ENCODE results near the gene COL5A1.
"Not testable (repeated sequence)": the region's sequence is repeated elsewhere in the genome, so short reads cannot be mapped to it uniquely, and the experiment has no call there.

COL5A1 gene

GRCh38 chr9:134668977-134669376, 27.4 kb downstream of the COL5A1 start:
- not testable (repeated sequence) for H3K4me3 ChIP-seq (ENCODE audit: low read depth, low read length)

DNA sequence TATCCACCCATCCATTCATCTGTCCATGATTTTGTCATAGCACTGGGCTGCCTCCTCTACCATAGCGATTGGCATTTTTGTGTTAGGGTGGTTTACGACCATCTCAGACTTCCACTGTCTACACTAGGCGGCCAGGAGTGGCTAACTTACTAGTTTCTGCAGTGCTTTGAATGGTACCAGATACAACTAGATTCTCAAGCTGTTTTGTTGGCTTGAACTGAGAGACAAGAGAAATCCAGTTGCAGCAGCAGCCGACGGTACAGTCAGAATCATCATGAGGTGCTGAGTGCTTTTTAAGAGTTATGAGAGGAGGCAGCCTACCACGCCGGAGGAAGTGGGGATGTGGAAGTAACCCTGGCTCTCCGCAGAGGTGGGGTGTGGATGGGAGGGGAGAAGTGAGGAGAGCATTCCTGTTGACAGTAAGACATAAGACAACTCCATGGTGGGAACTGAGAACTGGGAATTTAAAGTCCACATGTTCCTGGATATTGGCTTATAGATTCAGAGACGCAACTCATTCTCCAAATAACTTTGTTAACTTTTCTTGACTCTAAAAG, 27.9 kb downstream of the COL5A1 start:
- peak; percentile 19 for DNase-seq (ENCODE audit: low read depth)
- no peak overlapping the region for H3K4me3 ChIP-seq (ENCODE audit: low read depth, low read length)

More at GRCh38 chr9:134668977-134669376, 27.4 kb downstream of the COL5A1 start:
- DNase-seq (ENCODE audit: low read depth), result not testable (repeated sequence)

DNA sequence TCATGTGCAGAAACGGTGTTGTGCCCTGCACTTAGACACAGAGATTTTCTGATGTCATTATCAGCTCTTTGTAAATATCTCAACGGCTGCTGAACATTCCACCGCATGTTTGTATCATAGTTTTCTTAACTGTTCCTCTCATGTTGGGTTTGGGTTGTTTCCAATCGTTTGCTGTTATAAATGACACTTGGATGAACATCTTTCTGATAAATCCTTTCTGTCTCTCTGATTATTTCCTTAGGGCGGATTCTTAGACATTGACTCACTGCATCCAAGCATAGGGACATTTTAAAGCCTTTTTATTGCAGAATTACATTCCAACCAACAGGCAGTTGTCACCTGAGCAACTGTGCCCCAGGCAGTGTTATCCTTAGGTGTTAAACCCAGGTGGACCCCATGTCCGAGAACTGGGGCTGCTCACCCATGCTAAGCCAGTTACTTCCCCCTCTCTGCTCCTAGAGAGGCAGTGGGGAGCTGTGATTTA, 28.5 kb downstream of the COL5A1 start:
- peak; percentile 73 for DNase-seq (ENCODE audit: low read depth)

DNA sequence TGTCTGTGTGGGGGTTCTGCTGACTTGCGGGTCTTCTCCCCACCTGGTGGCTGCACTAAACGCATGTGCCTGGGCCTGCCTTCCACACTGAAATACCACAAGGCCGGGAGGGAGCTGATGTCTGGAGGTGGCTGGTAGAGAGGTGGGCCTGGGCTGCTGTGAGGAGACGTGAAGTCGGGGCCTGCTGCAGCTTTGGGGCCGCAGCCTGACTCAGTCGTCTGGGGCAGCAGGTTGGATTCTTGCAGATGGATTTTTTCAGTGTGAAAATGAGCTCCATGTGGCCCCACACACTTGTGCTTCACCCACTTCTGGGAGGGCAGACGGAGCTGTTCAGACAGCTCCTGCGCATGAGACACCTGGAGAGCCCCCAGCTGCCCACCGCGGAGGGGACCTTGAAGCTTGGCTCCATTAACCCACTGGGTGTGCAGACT, 29.3 kb downstream of the COL5A1 start:
- no peak overlapping the region for H3K4me3 ChIP-seq (ENCODE audit: low read depth, low read length)
- no peak for DNase-seq (ENCODE audit: low read depth)

More for the DNA sequence above, 28.5 kb downstream of the COL5A1 start:
- H3K4me3 ChIP-seq (ENCODE audit: low read depth, low read length), result no peak overlapping the region

DNA sequence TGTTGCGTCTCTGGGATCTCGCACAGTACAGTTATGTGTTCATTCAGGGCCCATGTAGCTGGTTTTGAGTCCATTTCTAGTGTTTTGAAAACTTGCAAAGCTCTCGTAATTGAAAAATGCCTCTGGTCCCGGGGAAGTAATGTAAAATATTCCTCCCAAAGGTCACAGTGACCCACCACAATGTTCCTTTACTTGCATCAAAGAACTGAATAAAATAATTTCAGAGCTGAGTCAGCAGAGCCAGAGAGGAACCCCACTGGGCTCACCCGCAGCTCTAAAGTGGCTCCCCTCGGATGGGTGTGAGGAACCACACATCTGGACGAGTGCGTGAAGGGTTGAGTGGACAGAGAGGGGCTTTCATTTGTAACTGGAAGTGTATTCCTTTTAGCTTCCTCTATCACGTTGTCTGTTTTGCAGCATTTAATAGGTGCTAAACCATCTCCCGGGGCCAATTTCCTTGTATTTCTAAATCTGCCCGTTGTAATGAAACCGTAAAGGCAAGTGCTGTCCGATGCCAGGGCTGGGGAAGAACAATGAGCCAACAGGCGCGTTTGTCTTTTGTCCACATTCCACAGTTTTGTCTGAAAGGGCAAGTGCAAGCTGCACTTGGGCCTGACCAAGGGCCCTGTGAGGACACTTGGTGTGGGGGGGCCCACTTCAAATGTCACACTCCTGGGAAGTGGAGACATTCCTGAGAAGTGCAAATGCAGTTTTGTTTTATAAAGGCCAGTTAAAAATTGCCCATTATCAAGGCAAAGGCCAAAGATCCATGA, 29.9 kb downstream of the COL5A1 start:
- DNase-seq (ENCODE audit: low read depth), result no peak
- H3K4me3 ChIP-seq (ENCODE audit: low read depth, low read length), result no peak overlapping the region

DNA sequence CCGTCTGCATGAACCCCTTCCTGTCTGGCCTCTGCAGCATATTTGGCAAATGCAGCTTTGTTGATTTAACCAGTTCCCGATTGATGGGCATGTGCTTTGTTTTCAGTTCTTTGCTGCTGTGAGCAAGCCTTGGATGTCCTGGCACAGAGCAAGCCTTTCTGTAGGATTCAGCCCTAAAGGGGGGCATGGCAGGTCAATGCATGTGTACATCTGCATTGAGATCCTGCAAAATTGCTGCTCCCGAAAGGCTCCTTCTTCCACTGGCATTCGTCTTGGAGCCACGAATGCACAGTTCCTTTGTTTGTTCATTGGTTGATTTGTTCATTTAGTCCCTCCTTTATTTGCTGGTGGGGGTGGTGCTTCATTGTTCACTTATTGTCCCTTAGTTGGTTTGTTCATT, 34.8 kb downstream of the COL5A1 start:
- DNase-seq (ENCODE audit: low read depth), result no peak
- H3K4me3 ChIP-seq (ENCODE audit: low read depth, low read length), result no peak overlapping the region

DNA sequence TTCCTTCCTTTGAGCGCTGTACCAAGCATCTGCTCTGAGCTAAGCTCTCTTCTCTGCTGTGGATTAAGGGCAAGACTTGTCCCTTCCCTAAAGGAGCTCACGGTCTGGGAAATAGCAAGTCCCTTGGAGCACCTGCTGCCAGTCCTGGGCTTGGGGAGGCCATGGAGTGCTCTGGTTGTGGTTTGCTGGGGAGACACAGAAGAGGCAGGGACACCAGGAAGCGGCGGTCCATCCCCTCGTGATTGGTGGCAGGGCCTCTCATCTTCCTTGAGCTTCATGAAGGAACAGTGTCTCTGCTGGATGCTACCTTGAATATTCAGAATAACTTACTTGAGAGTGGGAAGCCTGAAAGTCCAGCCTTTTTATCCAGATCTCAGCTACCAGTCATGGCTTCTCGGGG, 35.3 kb downstream of the COL5A1 start:
- no peak overlapping the region for H3K4me3 ChIP-seq (ENCODE audit: low read depth, low read length)
- DNase-seq (ENCODE audit: low read depth), result no peak

- no peak for DNase-seq (ENCODE audit: low read depth)
- no peak overlapping the region for H3K4me3 ChIP-seq (ENCODE audit: low read depth, low read length)
These were observed 36.1 kb downstream of the COL5A1 start for GRCh38 chr9:134677743-134678142.

GRCh38 chr9:134678206-134678605, 36.6 kb downstream of the COL5A1 start:
- DNase-seq (ENCODE audit: low read depth), result no peak
- no peak overlapping the region for H3K4me3 ChIP-seq (ENCODE audit: low read depth, low read length)

DNA sequence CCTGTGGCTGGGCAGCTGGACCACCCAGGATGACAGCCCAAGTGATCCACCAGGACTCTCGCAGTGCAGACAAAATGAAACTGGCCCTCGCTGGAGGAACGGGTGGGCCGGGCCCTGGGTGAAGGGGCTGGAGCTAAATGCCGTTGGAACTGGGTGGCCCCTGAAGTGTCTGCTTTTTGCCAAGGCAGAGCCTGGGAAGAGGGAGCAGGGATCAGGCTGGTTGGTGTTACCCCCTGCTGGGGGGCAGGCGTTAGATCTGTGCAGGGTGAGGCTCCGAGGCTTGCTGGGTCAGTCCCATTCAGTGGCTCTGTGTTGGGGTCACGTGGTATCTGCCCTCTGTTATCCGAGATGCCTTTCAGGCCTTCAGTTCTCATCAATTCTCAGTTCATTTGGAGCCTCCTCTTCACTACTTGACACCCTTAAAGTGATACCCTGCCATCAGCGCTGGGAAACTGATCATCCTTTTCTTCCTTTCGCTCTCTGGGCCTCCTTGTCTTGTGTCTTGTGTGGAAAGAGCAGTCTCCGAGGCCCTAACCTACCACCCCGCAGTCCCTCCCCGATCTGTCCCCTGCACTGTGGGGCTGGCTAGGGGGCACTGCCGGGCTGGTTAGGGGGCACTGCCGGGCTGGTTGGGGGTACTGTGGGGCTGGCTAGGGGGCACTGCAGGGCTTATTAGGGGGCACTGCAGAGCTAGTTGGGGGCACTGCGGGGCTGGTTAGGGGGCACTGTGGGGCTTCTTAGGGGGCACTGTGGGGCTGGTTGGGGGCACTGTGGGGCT, 37.3 kb downstream of the COL5A1 start:
- no peak overlapping the region for H3K4me3 ChIP-seq (ENCODE audit: low read depth, low read length)
- DNase-seq (ENCODE audit: low read depth), result no peak

- H3K4me3 ChIP-seq (ENCODE audit: low read depth, low read length), result no peak overlapping the region
- DNase-seq (ENCODE audit: low read depth), result no peak
These were observed 38.2 kb downstream of the COL5A1 start for GRCh38 chr9:134679616-134680392.

DNA sequence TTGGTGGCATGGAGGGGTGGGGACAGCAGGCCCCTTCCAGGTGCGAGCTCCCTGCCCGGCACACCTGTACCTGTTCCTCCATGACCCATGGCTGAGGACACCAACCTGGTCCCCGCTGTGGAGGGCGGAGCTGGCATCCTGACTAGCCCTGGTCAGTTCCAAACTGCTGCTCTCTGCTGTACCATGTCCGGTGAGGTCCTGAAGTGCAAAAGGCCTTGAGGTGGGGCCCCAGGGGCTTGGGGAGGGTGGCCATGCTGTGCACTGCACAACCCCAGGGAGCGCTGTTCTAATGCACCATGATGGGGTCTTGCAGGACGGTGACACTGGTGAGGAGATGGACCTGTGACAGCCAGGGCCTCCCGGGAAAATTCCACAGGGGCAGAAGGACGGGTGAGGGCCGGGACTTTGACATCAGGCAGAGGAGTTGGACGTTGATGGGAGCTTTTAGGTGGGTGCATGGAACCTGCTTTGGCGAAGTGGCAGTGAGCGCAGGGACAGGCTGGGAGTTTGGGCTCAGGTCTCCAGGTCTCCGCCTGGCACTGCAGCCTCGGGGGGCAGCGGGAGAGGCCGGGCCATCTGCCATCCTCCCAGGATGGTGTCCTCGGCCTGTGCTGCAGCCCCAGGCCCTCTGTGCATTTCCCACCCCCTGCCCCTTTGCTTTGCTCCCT, 38.9 kb downstream of the COL5A1 start:
- H3K4me3 ChIP-seq (ENCODE audit: low read depth, low read length), result no peak overlapping the region
- DNase-seq (ENCODE audit: low read depth), result no peak

DNA sequence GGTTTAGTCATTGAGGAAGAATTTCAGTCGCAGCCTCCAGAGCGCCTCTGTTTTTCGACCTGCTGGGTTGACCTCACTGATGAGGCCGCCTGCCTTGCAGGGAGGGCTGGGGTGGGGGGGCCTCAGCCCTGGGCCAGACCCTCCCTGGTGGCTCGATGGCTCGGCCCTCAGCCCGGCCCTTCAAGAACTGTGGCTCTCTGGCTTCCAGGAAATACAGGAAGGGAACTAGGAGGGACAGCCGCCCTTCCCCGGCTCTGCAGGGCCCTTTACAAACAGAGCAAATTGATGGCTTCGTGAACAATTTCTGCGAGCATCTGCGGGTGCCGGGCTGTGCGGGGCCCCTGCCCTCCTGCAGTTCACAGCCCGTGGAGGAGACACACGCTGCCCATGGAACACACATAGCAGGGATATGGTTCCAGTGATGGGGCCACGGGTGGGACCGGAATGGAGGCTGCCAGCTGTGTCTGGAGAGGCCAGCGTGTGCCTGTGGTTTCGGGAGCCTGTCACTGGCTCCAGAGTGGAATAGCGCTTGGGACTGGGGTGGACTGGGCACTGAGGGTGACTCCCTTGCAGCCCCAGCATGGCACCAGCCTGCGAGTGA, 39.6 kb downstream of the COL5A1 start:
- no peak overlapping the region for H3K4me3 ChIP-seq (ENCODE audit: low read depth, low read length)
- DNase-seq (ENCODE audit: low read depth), result no peak

- no peak for DNase-seq (ENCODE audit: low read depth)
These were observed 40.4 kb downstream of the COL5A1 start for GRCh38 chr9:134682026-134682425.

GRCh38 chr9:134682651-134683364, 41.2 kb downstream of the COL5A1 start:
- H3K4me3 ChIP-seq (ENCODE audit: low read depth, low read length), result no peak overlapping the region
- DNase-seq (ENCODE audit: low read depth), result no peak

More at GRCh38 chr9:134682026-134682425, 40.4 kb downstream of the COL5A1 start:
- H3K4me3 ChIP-seq (ENCODE audit: low read depth, low read length), result no peak overlapping the region

- no peak for DNase-seq (ENCODE audit: low read depth)
- H3K4me3 ChIP-seq (ENCODE audit: low read depth, low read length), result no peak overlapping the region
These were observed 42.2 kb downstream of the COL5A1 start for GRCh38 chr9:134683714-134684374.

- no peak for DNase-seq (ENCODE audit: low read depth)
- H3K4me3 ChIP-seq (ENCODE audit: low read depth, low read length), result no peak overlapping the region
These were observed 42.7 kb downstream of the COL5A1 start for GRCh38 chr9:134684375-134684723.

- H3K4me3 ChIP-seq (ENCODE audit: low read depth, low read length); DNase-seq (ENCODE audit: low read depth): not testable (repeated sequence)
These were observed 43.3 kb downstream of the COL5A1 start for GRCh38 chr9:134684941-134685340.

All from skeletal muscle cell (primary cell).